ENCODE results near the gene TTC38. TPM values are rescaled to one million over a fixed set of nuclear protein-coding genes. Genes with fewer than 3 reads are reported as not detected.

Gene TTC38
- total RNA-seq, 2 experiments from 2014 or later: 8.7 to 9.4 TPM

Other genes starting within 250 kb of the TTC38 start
- gene PPARA, start 117.5 kb upstream of the TTC38 start, total RNA-seq: 10 to 100 TPM; 11.1 to 13.3 TPM
- 1 to 10 TPM; 6.8 to 8.2 TPM for gene CDPF1, start 17.7 kb upstream of the TTC38 start, total RNA-seq
- not detected for gene PKDREJ, start 4.7 kb upstream of the TTC38 start, total RNA-seq
- 10 to 100 TPM; 39.9 to 42.6 TPM for gene GTSE1, start 28.9 kb downstream of the TTC38 start, total RNA-seq
- 10 to 100 TPM; 61.3 to 63.2 TPM for gene TRMU, start 67.7 kb downstream of the TTC38 start, total RNA-seq